Measurements from ENCODE around the gene OR5A2.
"Not testable (repeated sequence)": the region's sequence is repeated elsewhere in the genome, so short reads cannot be mapped to it uniquely, and the experiment has no call there.

Gene OR5A2, protein sequence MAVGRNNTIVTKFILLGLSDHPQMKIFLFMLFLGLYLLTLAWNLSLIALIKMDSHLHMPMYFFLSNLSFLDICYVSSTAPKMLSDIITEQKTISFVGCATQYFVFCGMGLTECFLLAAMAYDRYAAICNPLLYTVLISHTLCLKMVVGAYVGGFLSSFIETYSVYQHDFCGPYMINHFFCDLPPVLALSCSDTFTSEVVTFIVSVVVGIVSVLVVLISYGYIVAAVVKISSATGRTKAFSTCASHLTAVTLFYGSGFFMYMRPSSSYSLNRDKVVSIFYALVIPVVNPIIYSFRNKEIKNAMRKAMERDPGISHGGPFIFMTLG

DNA sequence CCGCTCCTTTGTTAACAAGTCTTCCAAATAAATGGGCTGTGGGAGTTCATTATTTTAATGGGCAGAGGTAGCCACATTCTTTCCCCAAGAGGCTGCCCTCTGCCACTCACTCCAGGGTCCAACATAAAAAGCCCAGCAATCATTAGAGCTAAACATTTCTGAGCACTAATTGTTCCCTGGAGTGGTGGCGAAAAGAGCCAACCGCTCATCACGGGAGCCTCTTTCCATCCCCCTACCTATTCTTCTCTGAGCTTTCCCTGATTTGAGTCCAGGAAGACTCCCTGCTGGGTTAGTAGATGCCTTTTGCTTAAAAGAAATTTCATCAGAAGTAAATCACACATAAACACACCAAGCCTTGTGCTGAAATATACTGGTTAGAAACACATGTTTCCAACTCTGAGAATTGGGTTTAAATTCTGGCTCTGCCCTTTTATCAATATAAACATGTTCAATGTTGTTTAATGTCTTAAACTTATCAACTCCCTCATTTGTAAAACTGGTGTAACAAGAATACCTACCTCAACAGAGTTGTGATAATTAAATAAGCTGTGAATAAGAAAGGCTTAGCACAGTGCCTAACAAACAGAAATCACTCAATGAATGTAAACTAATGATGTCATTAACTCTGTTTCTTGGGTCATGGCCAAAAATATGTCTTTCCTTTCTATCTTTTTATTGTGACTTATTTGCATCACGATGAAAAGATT lies at the start of gene OR5A2:
Gene OR5A2, minus strand, starts transcription at position 53 of the 707 bp plus-strand sequence. CDS start 3,460 bp downstream, outside the sequence.
- no peak within 1 kb of the TSS for H3K4me3 ChIP-seq (ENCODE audit: low read depth, low read length)
- DNase-seq (ENCODE audit: low read depth): no peak

DNA sequence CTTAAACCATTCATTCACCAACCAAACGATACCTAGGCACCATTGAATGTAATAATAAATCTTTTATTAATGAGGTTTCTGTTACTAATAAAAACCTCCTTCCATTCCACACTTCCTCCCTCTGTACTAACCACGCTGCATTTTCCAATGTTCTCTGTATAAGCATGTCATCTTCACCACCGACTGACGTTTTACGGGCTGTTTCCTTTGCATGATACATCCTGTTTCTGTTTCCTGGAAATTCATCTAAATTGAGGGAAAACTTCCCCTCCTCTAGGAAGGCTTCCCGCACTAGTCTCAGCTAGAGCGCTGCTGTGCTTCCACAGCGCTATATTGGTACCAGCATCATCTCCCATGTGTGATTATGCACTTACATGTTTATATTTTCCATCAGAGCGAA lies 49.0 kb upstream of the OR5A2 start:
- H3K4me3 ChIP-seq (ENCODE audit: low read depth, low read length): no peak overlapping the region
- DNase-seq (ENCODE audit: low read depth): no peak

DNA sequence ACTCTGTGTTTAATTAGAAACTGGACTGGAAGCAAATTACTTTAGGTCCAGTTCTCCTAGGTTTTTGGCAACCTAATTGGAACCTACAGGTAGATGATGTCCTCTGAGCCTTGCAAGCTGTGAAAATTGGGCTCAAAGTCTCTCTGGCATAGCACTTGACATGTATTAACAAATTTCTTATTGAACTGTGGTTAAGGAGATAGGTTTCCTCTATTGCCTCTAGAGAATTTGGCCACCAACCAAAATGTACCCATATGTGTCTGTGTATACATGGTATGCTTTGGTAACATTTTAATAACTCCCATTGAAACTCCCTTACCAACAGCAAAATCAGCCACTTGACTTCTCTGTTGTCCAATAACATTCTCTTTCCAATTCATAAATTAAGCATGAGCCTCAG lies 46.8 kb upstream of the OR5A2 start, which contains the start of gene OR4D10:
Gene OR4D10, plus strand, starts transcription at position 301 of the 400 bp plus-strand sequence. CDS start 4,115 bp downstream, outside the sequence.
- no peak for DNase-seq (ENCODE audit: low read depth)
- H3K4me3 ChIP-seq (ENCODE audit: low read depth, low read length): no peak within 1 kb of the TSS

DNA sequence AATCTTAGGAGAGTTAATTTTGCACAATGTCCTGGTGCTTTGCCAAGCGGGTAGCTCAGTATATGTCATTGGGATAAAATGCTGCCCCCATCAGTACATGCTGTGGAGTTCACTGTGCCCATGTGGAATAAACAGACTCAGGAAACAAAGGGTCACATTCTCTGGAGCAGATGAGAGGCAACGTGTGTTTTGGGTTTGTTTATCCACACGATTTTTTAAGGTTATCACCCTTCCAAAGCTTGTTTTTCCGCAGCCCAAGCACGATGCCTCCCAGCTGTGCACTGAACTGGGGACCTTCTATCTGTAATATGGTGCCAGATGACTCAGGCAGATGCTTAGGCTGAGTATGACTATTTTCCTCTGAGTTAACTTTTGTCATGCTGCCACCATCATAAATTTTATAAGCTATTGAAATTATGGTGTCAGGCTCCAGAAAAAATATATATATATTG lies 37.0 kb upstream of the OR5A2 start:
- DNase-seq (ENCODE audit: low read depth): no peak
- no peak overlapping the region for H3K4me3 ChIP-seq (ENCODE audit: low read depth, low read length)

DNA sequence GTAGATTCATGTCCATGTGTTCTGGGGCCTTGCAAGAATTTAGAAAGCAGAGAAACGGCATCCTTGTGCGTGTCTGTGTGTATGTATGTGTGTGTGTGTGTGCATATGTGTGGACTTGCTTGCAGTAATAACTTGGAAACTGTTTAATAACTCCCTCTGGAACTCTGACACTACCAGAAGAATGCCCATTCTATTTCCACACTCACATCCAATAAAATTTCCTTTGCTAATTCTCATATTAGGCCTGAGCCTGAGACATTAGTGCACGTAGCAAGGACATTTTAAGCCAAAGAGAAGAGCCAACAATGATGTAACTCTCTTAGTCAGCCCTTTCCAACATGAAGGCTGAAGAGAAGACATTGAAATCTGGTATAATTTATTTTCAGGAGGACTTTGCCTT lies 33.7 kb upstream of the OR5A2 start:
- no peak overlapping the region for H3K4me3 ChIP-seq (ENCODE audit: low read depth, low read length)
- no peak for DNase-seq (ENCODE audit: low read depth)

DNA sequence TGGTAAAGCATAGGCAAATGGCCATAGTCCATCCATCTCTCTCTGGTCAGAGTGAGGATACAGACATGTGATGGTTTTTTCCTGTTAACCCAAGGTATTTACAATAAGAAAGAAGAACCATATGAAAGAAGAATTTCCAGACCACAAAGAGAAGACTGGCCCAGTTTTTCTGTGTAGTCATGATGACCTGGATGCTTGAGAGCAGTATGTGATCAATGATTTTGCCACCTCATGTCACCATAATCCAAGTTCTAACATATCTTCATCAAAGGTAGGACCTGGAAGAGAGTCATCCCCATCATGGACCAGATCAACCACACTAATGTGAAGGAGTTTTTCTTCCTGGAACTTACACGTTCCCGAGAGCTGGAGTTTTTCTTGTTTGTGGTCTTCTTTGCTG lies 30.4 kb upstream of the OR5A2 start, which contains the start of gene OR4D6:
Gene OR4D6, plus strand, starts transcription at position 301 of the 400 bp plus-strand sequence. Its CDS starts 0 bp downstream, at position 301.
- no peak within 1 kb of the TSS for H3K4me3 ChIP-seq (ENCODE audit: low read depth, low read length)
- DNase-seq (ENCODE audit: low read depth): no peak

DNA sequence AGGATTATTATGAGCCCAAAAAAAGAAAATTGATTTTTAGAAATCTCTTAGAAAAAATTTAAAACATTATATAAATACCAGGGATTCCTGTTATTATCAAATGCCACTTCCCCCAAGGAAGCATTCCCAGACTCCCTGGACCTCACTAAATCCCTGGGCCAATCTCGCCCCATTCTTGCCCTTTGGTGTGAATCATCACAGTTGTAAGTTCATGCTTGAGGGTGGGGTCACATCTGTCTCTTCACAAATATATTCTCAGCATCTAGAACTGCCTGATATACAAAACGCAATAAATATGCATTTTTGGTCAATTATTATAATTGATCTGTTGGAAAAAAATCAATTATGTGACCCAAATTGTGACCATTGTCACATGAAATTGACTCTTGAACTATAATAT lies 22.3 kb upstream of the OR5A2 start:
- no peak for DNase-seq (ENCODE audit: low read depth)
- no peak overlapping the region for H3K4me3 ChIP-seq (ENCODE audit: low read depth, low read length)

DNA sequence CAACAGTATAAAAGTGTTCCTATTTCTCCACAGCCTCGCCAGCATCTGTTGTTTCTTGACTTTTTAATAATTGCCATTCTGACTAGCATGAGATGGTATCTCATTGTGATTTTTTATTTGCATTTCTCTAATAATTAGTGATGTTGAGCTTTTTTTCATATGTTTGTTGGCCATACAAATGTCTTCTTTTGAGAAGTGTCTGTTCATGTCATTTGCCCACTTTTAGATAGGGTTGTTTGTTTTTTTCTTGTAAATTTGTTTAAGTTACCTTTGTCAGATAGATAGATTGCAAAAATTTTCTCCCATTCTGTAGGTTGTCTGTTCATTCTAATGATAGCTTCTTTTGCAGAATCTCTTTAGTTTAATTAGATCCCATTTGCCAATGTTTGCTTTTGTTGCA lies 19.4 kb upstream of the OR5A2 start:
- not testable (repeated sequence) for H3K4me3 ChIP-seq (ENCODE audit: low read depth, low read length); DNase-seq (ENCODE audit: low read depth)

DNA sequence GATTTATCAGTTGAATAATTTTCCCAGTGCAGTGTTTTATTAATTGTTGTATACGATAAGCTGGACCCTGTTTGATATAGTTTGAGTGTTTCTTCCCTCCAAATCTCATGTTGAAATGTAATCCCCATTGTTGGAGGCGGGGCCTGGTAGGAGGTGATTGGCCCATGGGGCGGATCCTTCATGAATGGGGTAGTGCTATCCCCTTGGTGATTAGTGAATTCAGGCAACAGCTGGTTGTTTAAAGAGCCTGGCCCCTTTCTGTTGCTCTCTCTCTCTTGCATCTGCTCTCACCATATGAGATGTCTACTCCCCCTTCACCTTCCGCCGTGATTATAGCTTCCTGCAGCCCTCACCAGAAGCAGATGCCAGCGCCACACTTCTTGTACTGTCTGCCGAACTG lies 11.6 kb upstream of the OR5A2 start:
- no peak overlapping the region for H3K4me3 ChIP-seq (ENCODE audit: low read depth, low read length)
- DNase-seq (ENCODE audit: low read depth): no peak

DNA sequence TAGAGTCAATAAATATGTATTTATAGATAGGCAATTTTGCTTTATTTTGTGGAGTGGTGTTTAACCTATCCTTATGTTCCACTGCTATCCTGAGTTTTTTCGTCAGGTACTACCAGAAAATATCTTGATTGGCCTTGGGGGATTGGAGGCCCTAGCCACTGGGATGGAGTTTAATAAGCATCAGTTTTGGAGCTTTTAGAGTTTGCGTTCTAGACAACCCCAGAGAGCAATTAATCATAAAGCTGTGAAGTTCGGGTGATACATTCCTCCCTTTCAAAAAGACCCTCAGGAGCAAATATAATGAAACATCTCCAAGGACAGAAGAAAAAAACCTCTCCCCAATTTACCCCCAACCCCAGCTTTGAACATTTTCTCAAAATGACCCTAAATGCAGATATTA lies 10.0 kb upstream of the OR5A2 start, which contains the start of gene OR5A1:
Gene OR5A1, plus strand, starts transcription at position 301 of the 400 bp plus-strand sequence. CDS start 6,700 bp downstream, outside the sequence.
- no peak for DNase-seq (ENCODE audit: low read depth)
- no peak within 1 kb of the TSS for H3K4me3 ChIP-seq (ENCODE audit: low read depth, low read length)

DNA sequence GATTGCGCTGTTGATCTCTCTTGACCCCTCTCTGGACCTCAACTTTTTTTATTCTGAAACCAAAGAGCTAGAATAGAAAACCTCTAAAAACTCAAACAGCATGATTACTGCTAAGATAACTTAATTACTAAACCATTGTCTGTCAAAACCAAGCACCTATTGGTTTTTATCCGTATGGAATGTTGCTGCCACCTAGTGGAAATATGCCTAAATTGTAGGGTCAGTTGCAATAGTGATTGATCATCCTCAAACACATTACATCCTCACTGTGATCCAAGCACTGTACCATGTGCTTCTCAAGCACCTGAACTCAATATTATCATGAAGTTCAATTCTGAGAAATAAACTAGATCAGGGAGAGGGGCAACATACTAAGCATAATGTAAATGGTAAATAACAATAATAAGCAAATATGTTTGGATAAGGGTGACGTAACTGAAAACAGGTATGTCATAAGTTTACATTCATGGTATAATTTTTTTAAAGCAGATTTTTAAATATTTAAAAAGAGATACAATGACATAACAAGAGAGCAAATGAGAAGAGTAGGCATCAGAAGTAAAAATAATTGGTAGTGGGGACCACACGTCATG lies 3.8 kb upstream of the OR5A2 start:
- peak; percentile 2 for DNase-seq (ENCODE audit: low read depth)
- no peak overlapping the region for H3K4me3 ChIP-seq (ENCODE audit: low read depth, low read length)

DNA sequence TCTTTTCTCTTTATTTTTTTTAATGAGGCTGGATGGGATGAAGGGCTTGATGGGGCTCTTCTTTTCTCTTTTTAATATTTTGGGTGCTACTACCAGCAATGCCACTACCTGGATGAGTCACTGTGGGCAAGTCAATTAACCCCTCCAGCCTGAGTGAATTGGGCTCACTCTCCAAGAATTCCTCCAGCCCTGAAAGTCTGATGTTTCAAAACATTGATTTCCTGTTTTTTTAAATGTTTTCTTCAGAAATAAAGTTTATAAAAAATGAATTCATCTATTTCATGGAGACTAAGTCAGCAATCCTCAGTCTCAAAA lies 812 bp upstream of the OR5A2 start:
- H3K4me3 ChIP-seq (ENCODE audit: low read depth, low read length): no peak overlapping the region
- no peak for DNase-seq (ENCODE audit: low read depth)

DNA sequence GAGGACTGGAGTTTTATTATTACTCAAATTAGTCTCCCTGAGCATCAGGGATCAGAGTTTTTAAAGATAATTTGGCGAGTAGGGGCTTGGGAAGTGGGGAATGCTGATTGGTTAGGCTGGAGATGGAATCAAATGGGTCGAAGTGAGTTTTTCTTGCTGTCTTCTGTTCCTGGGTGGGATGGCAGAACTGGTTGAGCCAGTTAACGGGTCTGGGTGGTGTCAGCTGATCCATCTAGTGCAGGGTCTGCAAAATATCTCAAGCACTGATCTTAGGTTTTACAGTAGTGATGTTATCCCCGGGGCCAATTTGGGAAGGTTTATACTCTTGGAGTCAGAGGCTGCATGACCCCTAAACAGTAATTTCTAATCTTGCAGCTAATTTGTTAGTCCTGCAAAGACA lies 1.1 kb downstream of the OR5A2 start:
- no peak for DNase-seq (ENCODE audit: low read depth)
- H3K4me3 ChIP-seq (ENCODE audit: low read depth, low read length): no peak overlapping the region

DNA sequence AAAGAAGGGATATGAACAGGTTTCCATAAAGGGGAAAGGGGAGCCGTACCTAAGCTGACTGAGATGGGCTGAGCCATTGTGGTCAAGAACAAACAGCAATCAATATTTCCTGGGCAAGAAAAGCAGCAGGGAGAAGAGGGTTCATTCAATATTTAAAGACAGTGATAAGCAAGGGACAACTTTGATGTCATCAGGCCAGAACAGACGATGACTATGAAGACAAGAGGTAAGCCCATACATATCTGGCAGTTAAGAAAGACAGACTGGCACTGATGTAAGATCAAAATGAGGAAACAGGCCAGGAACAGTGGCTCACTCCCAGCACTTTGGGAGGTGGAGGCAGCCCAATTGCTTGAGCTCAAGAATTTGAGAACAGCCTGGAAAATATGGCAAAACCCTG lies 2.4 kb downstream of the OR5A2 start:
- no peak for DNase-seq (ENCODE audit: low read depth)
- H3K4me3 ChIP-seq (ENCODE audit: low read depth, low read length): no peak overlapping the region

DNA sequence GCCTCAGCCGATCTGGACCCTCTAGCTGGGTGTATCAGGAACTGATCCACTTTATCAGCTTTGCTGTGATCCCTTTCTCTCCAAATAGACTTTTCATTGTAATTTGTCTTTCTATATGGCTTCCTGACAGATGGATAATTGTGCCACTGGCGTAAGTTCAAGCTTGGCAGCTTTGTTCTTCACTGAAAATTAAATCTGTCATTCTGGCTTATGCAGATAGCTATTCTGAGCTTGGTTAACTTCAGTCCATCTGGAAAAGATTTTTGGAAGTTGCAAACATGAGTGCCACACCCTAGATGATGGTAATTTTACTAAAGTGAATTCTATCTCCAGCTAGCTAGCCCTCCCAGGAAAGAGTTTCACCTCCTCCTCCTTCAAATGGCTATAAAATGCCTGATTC lies 8.1 kb downstream of the OR5A2 start:
- no peak overlapping the region for H3K4me3 ChIP-seq (ENCODE audit: low read depth, low read length)
- no peak for DNase-seq (ENCODE audit: low read depth)

DNA sequence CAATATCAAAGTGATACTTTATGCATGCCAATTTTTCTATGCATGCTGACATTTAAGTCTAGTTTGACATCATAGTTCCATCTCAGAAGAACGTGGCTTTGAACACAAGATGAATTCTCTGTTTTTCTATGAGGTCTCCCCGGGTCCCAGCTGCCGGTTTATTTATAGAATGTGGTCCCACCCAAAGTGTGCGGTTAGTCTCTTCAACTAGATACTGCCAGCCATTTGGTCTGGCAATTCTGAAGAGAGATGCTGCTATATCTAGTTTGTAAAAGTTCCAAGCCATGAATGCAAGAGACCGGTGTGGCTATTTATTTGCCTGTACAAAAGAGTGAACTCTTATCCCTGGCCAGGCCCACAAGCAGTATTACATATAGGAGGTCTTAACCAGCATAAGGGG lies 9.2 kb downstream of the OR5A2 start:
- no peak overlapping the region for H3K4me3 ChIP-seq (ENCODE audit: low read depth, low read length)
- no peak for DNase-seq (ENCODE audit: low read depth)

DNA sequence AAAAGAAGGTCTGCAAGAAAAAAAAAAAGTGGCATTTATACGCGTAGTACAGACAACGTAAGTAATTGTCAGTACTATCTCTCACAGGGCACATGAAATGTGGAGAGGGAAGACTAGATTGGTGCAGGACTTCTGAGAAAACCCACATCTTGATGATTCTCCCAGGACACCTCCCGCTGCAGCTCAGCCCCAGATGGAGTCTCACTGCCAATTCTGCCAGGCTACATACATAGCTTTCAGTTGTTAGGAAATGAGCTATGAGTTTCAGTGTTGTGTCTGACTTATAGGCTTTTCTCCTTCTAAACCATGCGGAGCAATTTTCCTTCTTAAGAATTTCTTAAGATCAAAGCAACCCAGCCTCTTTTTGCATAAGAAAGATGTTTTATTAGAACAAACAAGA lies 9.6 kb downstream of the OR5A2 start:
- H3K4me3 ChIP-seq (ENCODE audit: low read depth, low read length): no peak overlapping the region
- no peak for DNase-seq (ENCODE audit: low read depth)

DNA sequence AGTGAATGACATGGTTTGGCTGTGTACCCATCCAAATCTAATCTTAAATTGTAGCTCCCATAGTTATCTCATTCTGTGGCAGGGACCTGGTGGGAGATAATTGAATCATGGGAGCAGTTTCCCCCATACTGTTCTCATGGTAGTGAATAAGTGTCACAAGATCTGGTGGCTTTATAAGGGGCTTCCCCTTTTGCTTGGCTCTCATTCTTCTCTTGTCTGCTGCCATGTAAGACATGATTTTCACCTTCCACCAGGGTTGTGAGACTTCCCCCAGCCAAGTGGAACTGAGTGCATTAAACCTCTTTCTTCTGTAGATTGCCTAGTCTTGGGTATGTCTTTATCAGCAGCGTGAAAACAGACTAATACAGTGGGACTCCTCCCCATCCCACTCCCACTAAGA lies 11.1 kb downstream of the OR5A2 start:
- no peak for DNase-seq (ENCODE audit: low read depth)
- no peak overlapping the region for H3K4me3 ChIP-seq (ENCODE audit: low read depth, low read length)

DNA sequence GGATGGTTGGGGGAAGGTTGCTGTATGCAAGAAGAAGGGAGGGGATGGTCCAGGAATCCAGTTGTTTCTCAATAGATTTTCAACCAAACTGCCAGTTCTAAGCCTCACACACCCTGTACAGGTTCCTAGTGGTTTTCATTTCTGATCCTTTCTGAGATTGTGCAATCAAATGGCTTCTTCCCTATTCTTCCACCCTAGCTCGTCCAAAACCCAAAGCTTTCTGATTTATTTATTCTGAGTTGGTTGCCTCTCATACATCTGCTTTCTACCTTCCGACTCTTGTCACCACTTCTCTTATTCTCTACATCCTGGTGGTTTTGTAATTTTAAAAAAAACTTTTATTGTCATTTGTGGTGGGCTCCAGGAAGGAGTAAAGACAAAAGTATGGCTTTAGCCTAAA lies 12.6 kb downstream of the OR5A2 start:
- no peak for DNase-seq (ENCODE audit: low read depth)
- no peak overlapping the region for H3K4me3 ChIP-seq (ENCODE audit: low read depth, low read length)

DNA sequence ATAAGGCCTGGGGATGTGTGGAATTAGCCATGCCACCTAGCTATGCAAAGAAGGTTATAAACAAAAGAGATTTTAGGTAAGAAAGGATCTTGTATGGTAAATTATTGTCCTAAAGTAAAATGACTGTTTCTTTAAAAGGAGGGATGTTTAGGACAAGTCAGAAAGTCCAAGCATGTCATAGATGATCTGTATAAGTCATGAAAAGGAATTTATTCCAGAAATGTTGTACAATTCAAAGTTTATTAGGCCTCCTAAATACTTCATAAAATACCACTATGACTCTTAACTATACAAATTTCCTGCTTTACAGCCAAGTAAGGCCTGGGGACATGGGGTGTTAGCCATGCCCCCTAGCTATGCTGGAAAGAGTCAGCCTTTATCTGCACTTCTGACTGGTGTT lies 22.7 kb downstream of the OR5A2 start:
- no peak for DNase-seq (ENCODE audit: low read depth)
- no peak overlapping the region for H3K4me3 ChIP-seq (ENCODE audit: low read depth, low read length)

DNA sequence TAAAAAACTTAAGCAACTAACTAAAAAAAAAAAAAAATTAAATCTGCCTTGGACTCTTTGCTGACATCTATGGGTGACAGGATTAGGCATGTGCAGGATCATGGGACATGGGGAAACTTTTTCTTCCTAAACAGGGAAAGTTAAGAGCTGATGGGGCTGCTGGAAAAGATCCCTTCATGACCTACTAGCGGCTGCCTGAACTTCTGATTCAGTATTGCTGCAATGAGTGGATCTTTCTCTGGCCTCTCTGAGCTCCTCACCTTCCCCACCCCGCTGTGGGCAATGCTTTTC lies 25.0 kb downstream of the OR5A2 start:
- H3K4me3 ChIP-seq (ENCODE audit: low read depth, low read length): no peak overlapping the region
- DNase-seq (ENCODE audit: low read depth): no peak
